K562 (cell line): ENCODE data around the gene PYY. TPM values are rescaled to one million over a fixed set of nuclear protein-coding genes. Genes with fewer than 3 reads are reported as not detected.
A peak's percentile ranks its signal among the peaks of the same experiment; 100 is the strongest.

Source experiments
- ATAC-seq: fragments of 200-7000 bp; cut with Tn5 transposase; 3 replicates; pipeline ENCODE4 v1.9.1; 2020; ENCODE audit warnings: moderate library complexity
- BruUV-seq: library from RNA; stranded (reverse); fragments of 400-500 nt; replicated peaks from 2 replicates; lab custom pipeline; 2021; lab: Mats Ljungman, UMichigan
- CTCF ChIA-PET: fragments of 300-600 bp; formaldehyde crosslinking; extraction: SDS; loops from one replicate; lab custom pipeline; 2021; ENCODE audit warnings: low intra/inter-chr PET ratio; lab: Yijun Ruan, JAX
- POLR2A ChIA-PET: fragments of 300-600, 350-650 bp; sonication (Branson Sonifier 250); formaldehyde crosslinking; extraction: SDS; loops from one replicate; lab custom pipeline; 2021; ENCODE audit warnings: antibody characterized with exemption, inconsistent platforms; lab: Yijun Ruan, JAX
- DNase-seq, 4 experiments: peaks; one replicate each; pipeline versions ENCODE4 v3.0.0 to v3.0.0-alpha.2; 2011 to 2018; ENCODE audit warnings: low spot score in 3 of 4, mixed read lengths in 3 of 4; ENCODE audit errors: extremely low read depth in 1 of 4
- FAIRE-seq: peaks from 2 replicates; lab custom pipeline; 2011; peaks lifted over from hg19 to GRCh38; lab: Jason Lieb, UNC
- H2AFZ ChIP-seq: 2 replicates; pipeline ENCODE4 v1.6.0; 2011; ENCODE audit warnings: low read depth, low read length, control low read depth, inconsistent platforms
- H3K27ac ChIP-seq: fragments of 200-600 bp; 3 replicates; pipeline ENCODE4 v1.8.0; 2011; ENCODE audit warnings: low read depth, mild to moderate bottlenecking, control low read depth, inconsistent platforms, low read length, moderate library complexity, mixed read lengths; ENCODE audit errors: extremely low read depth
- H3K27me3 ChIP-seq, 2 experiments: fragments of 300-600 bp in 1 of 2; 2 replicates in 1 of 2; 3 replicates in 1 of 2; pipeline versions ENCODE4 v1.6.0 to v1.8.0; 2011; ENCODE audit warnings: inconsistent platforms in 2 of 2, low read length in 2 of 2, mild to moderate bottlenecking in 1 of 2, mixed read lengths in 1 of 2, moderate library complexity in 1 of 2; ENCODE audit not compliant: control insufficient read depth in 2 of 2, insufficient read depth in 2 of 2
- H3K36me3 ChIP-seq: fragments of 300-600 bp; 3 replicates; pipeline ENCODE4 v1.8.0; 2011; ENCODE audit warnings: mild to moderate bottlenecking, low read length, inconsistent platforms; ENCODE audit not compliant: control insufficient read depth, insufficient read depth
- H3K4me1 ChIP-seq, 2 experiments: fragments of 200-600 bp in 1 of 2; replicated peaks in 1 of 2; 2 replicates in 1 of 2; 3 replicates in 1 of 2; pipeline versions ENCODE4 v1.5.1 to v1.8.0; 2011; ENCODE audit warnings: inconsistent platforms in 2 of 2, low read length in 2 of 2, mild to moderate bottlenecking in 1 of 2, mixed read lengths in 1 of 2, moderate library complexity in 1 of 2; ENCODE audit not compliant: control insufficient read depth in 2 of 2, insufficient read depth in 2 of 2
- H3K4me2 ChIP-seq: 2 replicates; pipeline ENCODE4 v1.6.1; 2011; ENCODE audit warnings: low read length, control low read depth, inconsistent platforms, mixed read lengths; ENCODE audit not compliant: insufficient read depth
- H3K4me3 ChIP-seq: fragments of 200-600 bp; sonication (generic), shearing (Covaris generic); 2 replicates; pipeline ENCODE4 v1.5.1; 2016; ENCODE audit warnings: control low read depth, inconsistent platforms
- H3K79me2 ChIP-seq: fragments of 200-600 bp; 3 replicates; pipeline ENCODE4 v1.8.0; 2011; ENCODE audit warnings: low read length, inconsistent platforms; ENCODE audit not compliant: control insufficient read depth, insufficient read depth
- H3K9ac ChIP-seq, 2 experiments: 2 replicates each; pipeline versions ENCODE4 v1.6.0 to v1.6.1; 2011; ENCODE audit warnings: low read depth in 2 of 2, low read length in 2 of 2, control low read depth in 1 of 2, inconsistent platforms in 1 of 2, mild to moderate bottlenecking in 1 of 2, mixed read lengths in 1 of 2; ENCODE audit not compliant: insufficient read depth in 1 of 2
- H3K9me1 ChIP-seq: one replicate; pipeline ENCODE4 v1.6.0; 2011; ENCODE audit warnings: inconsistent platforms, mild to moderate bottlenecking, low read length, moderate library complexity; ENCODE audit not compliant: control insufficient read depth, insufficient read depth
- H3K9me3 ChIP-seq: replicated peaks from 2 replicates; pipeline ENCODE4 v1.5.1; 2011; ENCODE audit warnings: low read depth, low read length, inconsistent platforms; ENCODE audit not compliant: control insufficient read depth, insufficient read depth
- H4K20me1 ChIP-seq: replicated peaks from 2 replicates; pipeline ENCODE4 v1.6.1; 2011; ENCODE audit warnings: low read length, inconsistent platforms, mixed read lengths; ENCODE audit not compliant: control insufficient read depth, insufficient read depth
- FOSL1 ChIP-seq: fragments of 200-800 bp; sonication (Bioruptor generic); conservative IDR thresholded peaks from 2 replicates; pipeline ENCODE4 v1.6.1; 2016; ENCODE audit warnings: missing genetic modification characterization, missing compliant biosample characterization
- NR4A1 ChIP-seq, 2 experiments: fragments of 250-450 bp in 1 of 2; fragments of 450-650 bp in 1 of 2; sonication (Bioruptor Pico) in 1 of 2; IDR thresholded peaks; 2 replicates each; pipeline versions ENCODE4 v1.4.0 to v1.6.1; 2016 to 2020; ENCODE audit warnings: mild to moderate bottlenecking in 2 of 2, missing compliant biosample characterization in 1 of 2, missing genetic modification characterization in 1 of 2, moderate library complexity in 1 of 2
- RCOR1 ChIP-seq, 2 experiments: IDR thresholded peaks; 2 replicates each; pipeline ENCODE4 v1.6.1; 2012; ENCODE audit warnings: low read depth in 2 of 2, low read length in 2 of 2, borderline replicate concordance in 1 of 2, improper control_type of control experiment in 1 of 2
- ZFPM2 ChIP-seq: fragments of 250-450 bp; sonication (Bioruptor Pico); IDR thresholded peaks from 2 replicates; pipeline ENCODE4 v1.5.1; 2022; ENCODE audit warnings: mild to moderate bottlenecking
- ZMIZ1 ChIP-seq, 2 experiments: fragments of 150-350 bp in 1 of 2; IDR thresholded peaks; 2 replicates each; pipeline ENCODE4 v1.6.1; 2012 to 2016; ENCODE audit warnings: low read depth in 2 of 2, low read length in 2 of 2, mild to moderate bottlenecking in 1 of 2, moderate library complexity in 1 of 2
- WGBS: fragments of 100-300 bp; shearing (Covaris generic); methylation state at CpG from one replicate; pipeline ENCODE4 v1.1.6; 2016; ENCODE audit warnings: low coverage, mixed read lengths; ENCODE audit not compliant: insufficient coverage; ENCODE audit errors: missing lambda C conversion rate; 5-methylcytosine and 5-hydroxymethylcytosine counted together
- in situ Hi-C: fragments of 300-500 bp; cut with MboI; formaldehyde crosslinking; loops from 4 replicates; pipeline ENCODE4 v1.15.0; 2018; ENCODE audit warnings: inconsistent platforms, mixed read lengths
- intact Hi-C: fragments of 100-400 bp; cut with micrococcal nuclease; formaldehyde crosslinking; loops from 2 replicates; pipeline ENCODE4 v1.14.2; 2022
- polyA plus RNA-seq, 8 experiments: library from polyadenylated mRNA; depleted of rRNA in 4 of 8; stranded (reverse) in 5 of 8; unstranded in 3 of 8; fragments of >200 nt; fragmentation: Nextera tagmentation in 2 of 8; fragmentation: Illumina TruSeq in 1 of 8; extraction: Ambion mirVana in 2 of 8; extraction: Trizol in 1 of 8; gene quantifications; 2 replicates each; pipeline versions ENCODE4 v1.2.1 to v1.2.3, GENCODE V29; 2011 to 2014; ENCODE audit warnings: inconsistent platforms in 1 of 8, missing spikeins in 1 of 8
- total RNA-seq, 7 experiments: library from RNA; depleted of rRNA in 6 of 7; stranded (reverse); fragments of >200 nt in 6 of 7; fragmentation: Illumina TruSeq in 2 of 7; extraction: Trizol in 2 of 7; gene quantifications; 2 replicates each; pipeline versions ENCODE4 v1.2.1 to v1.2.3, GENCODE V29; 2011 to 2021; ENCODE audit warnings: low replicate concordance in 1 of 7

The PYY gene
- total and polyA plus RNA-seq, 9 of the 15 experiments (the other 6 are each of a cell fraction or from before 2014, with no cell fraction given) = not detected

GRCh38 chr17:43907998-43908721 is 45.6 kb downstream of the PYY start:
- Histone ChIP-seq H3K4me1 (peaks cover 0 to 23% of the 10 kb centered on the region in 2 experiments; a peak in 3 of 5 replicates), H2AFZ (peak overlapping the region; percentile 88; the same call in 1 of the 2 replicates), H3K4me3 (no peak overlapping the region), H3K9ac (0 out of 4 replicates have a peak overlapping the region, but pooled peaks of 1 of the 2 experiments have one; percentile 15), H3K79me2 (no peaks in the 10 kb centered on the region), H4K20me1 (peaks cover 6% of the 10 kb centered on the region; the same call in 1 of the 2 replicates), H3K27ac (no peak overlapping the region), H3K9me1 (no peaks in the 10 kb centered on the region), H3K36me3 (no peaks in the 10 kb centered on the region), H3K9me3 (no peaks in the 10 kb centered on the region), H3K27me3 (peaks cover 27 to 62% of the 10 kb centered on the region in 2 experiments), H3K4me2 (peak overlapping the region; percentile 74; the same call in 1 of the 2 replicates)
- CTCF ChIA-PET = interaction anchor here (0.5 to 1.5 kb wide), 3 partner anchors 75 to 88 kb away, joined by 3 to 9 read pairs (median 3); no protein-coding TSS in a partner anchor
- in situ Hi-C loops = no loop called here
- WGBS = 14% methylated on average over 23 of the region's 26 CpGs
- DNase-seq (peak; percentile 62 to 78 (median 70)), FAIRE-seq (peak; percentile 62), ATAC-seq (peak; percentile 82)
- no TSS peak for BruUV-seq
- intact Hi-C loops = no loop called here
- POLR2A ChIA-PET = interaction anchor here (0.6 to 1.0 kb wide), 5 partner anchors 9 to 468 kb away, joined by 3 to 4 read pairs (median 3); no protein-coding TSS in a partner anchor
- TF ChIP-seq ZMIZ1 (IDR thresholded peaks at IDR 0.05; ENCODE audit: low read depth in 2 of 2, low read length in 2 of 2) (no peak), NR4A1 (CRISPR knock-in tag; IDR thresholded peaks at IDR 0.05) (no peak), NR4A1 (tag; IDR thresholded peaks at IDR 0.05) (no peak), RCOR1 (IDR thresholded peaks at IDR 0.05; ENCODE audit: borderline replicate concordance in 1 of 2, low read depth in 2 of 2, low read length in 2 of 2) (peak in 1 of 2 experiments; percentile 23; a peak in 1 of 4 replicates), ZFPM2 (CRISPR knock-in tag) (no peak), FOSL1 (no peak)
